Amygdala (tissue), 56 donors: ENCODE data around the gene CTSH.
A peak's percentile ranks its signal among the peaks of the same experiment; 100 is the strongest.
"Not testable (repeated sequence)": the region's sequence is repeated elsewhere in the genome, so short reads cannot be mapped to it uniquely, and the experiment has no call there.

ENCODE experiments used
- DNase-seq, 56 donors: peaks; one replicate each; lab custom pipeline; 2025; lab: John Stamatoyannopoulos, UW

CTSH gene

DNA sequence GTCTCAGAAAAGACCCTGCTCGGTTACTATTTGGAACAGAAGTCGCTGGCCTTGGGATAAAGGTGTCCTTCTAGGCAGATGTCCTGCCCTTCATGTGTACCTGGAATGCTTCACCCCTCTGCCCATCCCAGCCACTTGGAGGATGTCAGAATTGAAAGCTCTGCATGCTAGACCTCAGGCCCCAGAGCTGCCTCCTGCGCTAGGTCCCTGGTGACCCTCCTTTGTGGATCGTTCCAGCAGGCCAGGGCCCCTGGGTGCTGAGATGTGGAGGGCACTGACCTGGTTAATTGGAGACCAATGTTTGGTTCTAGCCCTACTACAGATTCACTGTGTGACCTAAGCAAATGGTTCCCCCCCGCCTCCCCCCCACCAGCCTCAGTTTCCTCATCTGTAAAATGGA is 2.7 kb upstream of the CTSH start:
- DNase-seq, result no peak

DNA sequence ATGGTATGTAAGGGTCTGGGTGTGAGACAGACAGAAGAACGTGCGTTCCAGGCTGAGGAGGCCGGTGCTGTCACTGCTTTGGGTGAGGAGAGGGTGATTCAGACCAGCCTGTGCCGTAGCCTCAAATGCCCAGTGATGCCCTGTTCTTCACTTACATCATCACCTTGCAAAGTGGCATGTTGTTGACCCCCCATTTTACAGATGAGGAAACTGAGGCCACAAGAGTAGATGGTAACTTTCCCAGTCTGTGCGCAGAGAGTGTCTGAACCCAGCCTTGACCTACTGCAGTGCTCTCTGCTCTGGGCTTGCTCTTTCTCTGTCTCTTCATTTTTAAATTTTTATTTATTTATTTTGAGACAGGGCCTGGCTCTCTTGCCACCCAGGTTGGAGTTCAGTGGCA is 1.6 kb upstream of the CTSH start:
- no peak for DNase-seq

DNA sequence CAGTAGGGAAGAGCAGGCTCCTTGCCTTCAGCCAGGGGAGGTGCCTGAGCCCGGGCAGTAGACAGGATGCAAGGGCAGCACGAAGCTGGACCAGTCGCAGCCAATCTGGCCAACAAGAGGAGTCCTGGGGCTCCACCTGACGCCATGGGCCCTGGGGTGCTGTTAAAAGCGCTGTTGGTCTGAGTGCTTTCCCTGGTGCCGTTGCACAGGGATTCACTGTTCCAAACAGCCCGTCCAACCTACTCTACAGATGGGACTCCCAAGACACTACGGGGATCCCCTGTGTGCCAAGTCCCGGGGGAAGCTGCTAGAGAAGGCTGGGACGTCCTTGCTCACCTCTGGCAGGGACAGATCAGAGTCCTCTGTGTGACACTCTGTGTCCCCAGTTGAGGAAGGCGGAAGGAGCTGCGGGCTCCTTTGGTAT is 632 bp downstream of the CTSH start:
- DNase-seq, result no peak

DNA sequence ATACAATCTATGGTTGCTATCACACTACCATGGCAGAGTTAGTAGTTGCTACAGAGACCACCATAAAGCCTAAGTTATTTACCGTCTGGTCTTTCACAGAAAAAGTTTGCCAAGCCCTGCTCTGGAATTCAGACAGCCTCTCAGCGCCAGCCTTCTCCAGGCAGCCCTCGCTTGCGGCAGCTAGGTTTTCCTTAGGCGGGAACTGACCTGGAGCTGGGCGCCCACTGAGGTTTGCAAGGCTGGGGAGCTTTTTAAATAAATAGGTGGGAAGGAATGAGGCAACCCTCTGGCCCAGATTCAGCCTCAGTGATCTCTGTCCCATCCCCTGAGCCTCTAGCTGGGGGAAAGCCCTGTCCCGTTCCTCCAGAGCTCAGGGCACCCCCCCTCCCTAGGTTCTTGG is 1.2 kb downstream of the CTSH start:
- no peak for DNase-seq

DNA sequence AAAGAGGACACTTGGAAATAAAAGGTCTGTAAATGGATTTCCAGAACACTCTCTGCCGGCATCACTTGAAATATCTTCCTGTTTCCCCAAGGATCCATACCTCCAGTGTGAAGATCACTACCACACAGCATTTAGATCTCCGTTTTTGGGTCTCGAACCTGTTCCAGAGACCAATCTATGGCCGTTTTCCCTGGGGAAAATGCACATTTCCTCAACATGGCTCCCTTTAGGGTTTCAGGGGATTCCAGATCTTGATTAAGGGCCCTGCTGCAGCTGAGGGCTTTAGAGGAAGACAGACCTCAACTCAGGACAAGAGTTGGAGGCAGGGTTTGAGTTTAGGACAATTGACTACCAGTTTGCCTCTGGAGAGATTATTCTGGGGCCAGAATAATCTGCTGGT is 2.1 kb downstream of the CTSH start:
- no peak for DNase-seq

DNA sequence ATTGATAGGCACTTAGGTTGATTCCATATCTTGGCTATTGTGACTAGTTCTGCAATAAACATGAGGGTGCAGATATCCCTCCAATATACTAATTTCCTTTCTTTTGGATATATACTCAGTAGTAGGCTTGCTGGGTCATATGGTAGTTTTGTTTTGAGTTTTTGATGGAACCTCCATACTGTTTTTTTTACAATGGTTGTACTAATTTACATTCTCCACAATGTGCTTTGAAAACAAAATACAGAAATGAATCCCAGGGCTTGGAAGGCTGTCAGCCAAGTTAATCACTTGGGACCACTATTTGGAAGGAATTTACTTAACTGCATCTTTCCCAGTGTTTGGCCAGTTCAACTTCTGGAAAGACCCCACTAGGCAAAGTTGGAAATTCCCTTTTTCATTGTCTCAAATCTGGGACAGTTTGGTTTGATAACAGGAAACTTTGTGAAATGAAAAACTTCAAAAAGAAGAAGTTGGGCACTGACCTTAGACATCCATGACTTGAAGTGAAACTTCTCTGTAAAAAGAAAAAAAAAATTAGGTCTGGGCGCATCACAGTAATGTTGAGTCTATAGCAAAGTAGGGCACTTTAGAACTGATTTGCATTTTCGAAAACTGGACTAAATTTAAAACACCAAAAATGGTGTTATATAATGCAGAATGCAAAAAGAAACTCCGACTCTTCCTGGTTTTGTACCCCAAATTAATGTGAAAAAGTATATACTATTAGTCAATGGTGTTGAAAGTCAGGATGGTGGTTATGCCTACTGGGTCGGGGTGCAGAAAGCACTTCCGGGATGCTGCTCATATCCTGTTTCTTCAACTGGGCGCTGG is 6.0 kb downstream of the CTSH start:
- no peak for DNase-seq

DNA sequence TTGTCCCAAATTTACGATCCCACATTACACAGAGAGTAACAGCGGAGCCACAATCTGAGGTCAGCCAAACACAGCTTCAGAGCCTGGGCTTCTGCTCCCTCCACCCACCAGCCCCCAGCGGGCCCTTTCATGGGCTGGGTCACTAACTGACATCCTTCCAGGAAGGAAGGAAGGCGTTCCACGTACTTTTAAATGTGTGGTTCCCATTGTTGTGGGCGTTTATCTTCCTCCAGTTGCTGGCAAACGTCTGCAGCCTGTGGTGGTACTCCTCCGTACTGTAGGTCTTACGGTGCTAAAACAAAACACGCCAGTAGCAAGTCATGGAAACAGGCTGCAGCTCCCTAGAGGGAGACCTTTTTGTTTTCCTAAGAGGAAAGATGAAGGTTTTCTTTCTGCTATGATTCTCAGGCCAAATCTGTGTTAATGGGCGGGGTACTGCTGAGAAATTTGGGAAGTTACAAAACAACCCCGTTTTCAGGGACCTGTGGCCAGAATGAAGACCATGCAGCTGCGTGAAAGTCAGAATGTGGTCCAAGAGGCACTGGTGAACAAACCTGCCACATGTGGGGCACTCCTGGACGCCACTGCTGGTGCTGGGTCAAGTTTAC is 7.6 kb downstream of the CTSH start:
- DNase-seq, result no peak

DNA sequence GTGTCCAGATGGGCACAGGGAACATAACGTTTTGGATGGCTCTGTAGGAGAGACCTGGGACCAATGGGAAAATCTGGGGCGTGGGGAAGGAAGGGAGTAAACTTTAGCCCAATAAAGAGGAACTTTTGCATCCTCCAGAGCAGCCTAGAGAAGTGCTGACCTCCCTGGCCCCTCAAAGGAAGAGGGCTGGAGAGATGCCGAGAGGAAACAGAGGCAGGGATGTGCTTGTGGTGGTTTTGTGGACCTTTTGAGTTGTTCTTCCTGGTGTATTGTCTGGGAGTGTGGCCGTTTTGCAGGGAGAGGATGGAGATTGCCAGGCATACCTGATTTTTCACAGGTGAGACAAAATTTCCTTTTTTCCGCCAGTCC is 10.2 kb downstream of the CTSH start:
- DNase-seq, result no peak

DNA sequence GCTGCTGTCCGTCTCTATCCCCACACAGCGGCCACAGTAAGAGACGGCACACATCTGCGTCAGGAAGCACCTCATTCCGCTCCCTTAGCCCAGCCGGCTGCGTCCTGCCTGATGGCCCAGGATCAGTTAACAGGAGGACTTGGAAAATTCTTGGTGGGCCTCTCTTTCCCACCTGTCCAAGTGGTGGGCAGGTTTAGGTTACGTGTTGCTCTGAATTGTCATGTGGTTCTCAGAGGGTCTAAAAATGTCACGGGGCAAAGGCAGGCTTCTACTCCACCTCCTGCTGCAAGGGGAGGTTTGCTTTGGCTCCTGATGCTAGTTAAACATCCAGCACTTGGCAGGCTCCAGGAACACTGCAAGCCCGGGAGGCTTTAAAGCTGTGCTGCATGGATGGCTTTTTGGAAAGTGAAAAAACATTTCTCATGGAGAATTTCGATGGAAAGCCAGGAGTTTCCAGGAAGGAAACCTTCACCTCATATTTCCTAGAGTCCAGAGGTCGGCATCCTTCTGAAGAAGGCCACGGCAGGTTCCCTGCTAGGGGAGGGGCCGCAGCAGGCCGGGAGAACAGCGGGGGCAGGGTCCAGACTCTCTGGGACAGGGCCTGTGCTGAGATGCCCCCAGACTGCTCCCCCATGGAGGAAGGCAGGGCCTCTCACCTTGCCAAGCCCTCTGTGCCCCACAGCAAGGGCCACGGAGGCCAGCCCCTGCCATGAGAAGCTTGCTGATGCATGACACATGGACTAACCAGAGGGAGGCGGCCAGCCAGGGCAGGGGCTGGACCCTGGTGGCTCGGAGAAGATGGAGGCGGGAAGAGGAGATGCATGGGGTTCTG is 10.8 kb downstream of the CTSH start:
- peak in 6 of 56 donors; percentile 17 to 46 (median 28) for DNase-seq

DNA sequence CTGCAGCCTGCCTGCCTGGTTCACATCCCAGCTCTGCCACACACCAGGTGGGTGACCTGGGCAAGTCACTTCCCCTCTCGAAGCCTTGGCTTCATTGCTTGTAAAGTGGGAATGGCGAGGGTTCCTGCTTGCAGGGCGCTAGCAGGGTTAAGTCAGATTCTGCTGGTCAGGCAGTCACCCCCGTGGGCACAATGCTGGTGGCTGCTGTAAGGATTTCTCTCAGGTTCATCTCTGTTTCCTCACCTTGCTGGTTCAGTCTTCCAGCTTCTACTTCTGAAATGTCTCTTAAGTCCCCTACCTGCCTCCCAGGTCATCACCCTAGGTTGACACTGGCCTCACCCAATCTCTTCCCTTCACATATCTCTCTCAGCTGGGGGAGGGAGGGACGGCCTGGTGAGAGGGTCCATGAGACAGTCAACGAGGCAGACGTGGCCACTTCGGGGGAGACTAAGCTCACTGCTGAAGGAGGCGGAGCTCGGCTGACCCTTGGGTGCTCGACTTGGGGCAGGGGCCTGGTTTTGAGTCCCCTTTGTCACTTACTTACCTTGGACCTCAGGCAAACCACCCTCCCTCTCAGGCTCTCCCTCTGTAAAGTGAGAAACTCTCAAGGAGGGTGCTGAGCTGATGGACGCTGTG is 11.5 kb downstream of the CTSH start:
- no peak for DNase-seq

DNA sequence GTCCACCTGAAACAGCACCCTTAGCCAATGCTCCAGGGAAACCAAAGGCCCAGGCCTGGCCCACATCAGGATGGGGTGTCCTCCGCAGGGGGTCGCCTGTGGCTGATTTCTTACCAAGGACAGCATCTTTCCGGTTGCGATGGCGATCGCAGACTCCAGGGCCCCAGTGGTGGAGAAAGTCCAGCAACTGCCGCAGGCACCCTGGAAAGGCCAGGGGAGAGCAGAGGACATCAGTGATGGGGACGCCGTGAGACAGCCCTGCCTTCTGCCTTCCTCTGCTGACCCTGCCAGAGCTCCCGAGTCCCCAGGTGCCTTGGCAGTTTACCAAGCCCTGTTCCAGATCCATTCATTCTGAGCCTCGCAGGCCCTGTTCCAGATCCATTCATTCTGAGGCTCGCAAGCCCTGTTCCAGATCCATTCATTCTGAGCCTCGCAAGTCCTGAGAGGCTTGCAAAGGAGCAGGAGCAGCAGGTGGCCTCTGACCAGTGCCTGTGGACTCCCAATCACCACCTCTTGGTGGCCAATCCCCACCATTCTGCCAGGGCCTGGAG is 12.5 kb downstream of the CTSH start:
- DNase-seq, result no peak

DNA sequence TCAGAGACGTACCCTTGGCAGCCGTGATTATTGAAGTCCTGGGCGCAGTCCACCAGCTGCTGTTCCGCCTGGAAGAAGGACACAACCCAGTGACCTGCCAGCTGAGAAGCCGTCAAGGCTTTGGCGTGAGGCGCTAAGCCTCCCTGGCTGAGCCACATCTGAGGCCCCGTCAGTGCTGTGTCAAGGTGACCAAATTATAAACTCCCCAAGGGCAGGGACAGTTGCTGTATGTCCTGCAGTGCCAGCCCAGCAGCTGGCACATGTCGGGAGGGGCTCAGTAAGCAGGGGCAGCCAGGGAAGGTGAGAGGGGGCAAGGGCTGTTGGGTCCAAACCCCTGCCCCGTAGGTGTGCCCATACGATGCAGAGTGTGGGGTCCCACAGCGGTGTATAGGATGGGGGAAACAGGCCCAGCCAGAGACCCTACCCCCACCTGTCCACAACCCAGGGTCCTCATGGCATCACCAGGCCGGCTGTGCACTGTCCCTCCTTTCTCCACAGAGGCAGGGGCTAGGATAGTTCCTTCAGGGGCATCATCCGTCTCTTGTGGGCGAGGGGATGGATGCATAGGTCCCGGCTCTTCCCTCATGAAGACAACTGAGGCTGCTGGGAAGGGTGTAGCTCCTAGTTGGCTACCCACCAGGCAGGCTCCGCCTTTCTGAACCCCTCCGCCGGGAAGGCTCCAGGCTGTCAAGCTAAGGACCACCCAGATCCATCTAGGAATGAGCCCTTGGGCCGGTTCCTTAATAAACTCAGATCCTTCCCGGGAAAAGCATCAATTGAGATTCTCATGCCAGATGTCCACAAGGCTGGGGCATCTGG is 13.2 kb downstream of the CTSH start:
- DNase-seq, result no peak

DNA sequence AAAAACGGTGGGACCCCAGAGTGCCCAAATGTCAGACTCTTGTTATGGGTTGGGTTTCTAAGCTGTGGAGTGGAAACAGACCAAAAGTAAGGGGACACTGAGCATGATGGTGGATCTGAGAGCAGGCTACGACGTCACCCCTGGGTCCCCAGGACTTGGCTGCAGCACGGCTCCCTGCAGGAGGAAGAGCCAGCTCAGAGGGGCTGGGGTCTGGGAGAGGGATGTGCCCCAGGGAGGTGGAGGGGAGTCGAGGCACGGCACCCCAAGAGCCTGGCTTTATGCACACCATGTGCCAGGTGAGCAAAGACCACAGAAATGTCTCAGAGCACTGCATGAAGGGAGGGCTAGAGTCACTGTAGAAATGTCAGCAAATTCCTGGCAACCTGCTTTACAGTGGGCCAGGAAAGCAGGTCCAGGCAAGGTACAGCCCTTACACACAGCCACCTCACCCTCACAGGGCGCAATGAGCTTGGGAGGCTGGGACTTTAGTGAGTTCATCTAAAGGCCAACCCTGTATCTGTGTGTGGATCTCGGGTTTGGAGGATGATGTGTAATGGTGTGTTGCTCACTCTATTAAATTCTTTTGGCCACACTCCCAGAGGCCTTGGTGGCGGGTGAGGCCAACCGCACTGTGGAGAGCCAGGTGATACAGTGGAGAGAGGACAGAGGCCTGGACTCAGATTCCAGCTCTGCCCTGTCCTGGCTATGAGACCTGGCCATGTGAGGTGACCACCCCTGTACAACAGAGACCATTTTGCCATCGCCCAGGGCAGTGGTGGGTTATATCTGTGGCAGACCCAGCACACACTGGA is 14.1 kb downstream of the CTSH start:
- peak in 1 of 56 donors; percentile 17 for DNase-seq

DNA sequence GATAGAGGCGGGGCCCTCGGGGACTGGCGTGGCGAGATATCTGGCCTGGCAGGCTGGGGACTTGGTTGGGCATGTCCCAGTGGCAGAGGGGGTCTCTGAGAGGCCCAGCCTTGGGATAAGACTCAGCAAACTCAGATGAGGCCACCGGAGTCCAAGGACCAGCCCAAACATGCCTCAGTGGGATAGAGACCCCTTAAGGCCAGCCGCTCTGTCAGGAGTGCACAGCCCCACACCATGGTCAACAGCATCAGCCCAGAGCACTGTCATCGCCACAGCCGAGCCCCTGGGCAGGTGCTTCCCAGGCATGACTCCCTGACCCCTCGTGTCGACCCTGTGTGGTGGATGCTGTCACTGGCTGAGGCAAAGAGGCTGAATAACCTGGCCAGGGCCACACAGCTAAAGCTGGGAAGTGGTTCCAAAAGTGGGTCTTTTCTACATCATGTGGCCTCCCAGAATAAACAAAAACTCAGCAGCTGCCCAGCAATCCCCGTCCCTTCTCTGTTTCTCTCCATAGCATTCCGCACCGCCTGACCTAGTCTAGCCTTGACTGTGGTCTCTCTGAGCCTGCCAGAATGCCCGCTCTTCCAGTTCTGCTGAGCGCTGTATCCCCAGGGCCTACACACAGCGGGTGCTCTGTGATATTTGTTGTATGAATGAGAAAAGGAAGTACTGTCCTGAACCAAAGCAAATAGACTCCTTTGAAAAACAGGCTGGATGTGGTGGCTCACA is 15.1 kb downstream of the CTSH start:
- no peak for DNase-seq

DNA sequence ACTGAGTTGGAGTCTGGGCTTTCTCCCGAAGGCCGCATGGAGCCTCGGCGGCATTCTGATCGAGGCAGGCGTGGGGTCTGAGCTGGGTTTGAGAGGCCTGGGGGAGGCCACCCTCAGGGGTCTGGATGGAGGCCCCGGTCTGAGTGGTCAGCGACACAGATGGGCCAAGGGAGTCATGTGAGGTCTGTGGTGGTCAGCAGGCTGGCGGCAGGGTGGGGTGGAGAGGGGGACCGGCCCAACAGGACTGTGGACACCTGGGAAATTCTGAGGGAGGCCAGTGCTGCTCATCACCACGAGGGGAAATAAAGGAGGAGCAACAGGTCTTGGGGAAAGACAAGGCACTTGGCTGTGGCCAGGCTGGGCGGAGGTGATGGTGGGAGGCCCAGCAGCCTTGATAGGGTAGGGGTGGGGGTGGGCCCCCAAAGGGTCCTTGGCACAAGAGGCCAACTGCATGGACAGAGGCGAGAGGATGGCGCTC is 16.2 kb downstream of the CTSH start:
- DNase-seq, result no peak

DNA sequence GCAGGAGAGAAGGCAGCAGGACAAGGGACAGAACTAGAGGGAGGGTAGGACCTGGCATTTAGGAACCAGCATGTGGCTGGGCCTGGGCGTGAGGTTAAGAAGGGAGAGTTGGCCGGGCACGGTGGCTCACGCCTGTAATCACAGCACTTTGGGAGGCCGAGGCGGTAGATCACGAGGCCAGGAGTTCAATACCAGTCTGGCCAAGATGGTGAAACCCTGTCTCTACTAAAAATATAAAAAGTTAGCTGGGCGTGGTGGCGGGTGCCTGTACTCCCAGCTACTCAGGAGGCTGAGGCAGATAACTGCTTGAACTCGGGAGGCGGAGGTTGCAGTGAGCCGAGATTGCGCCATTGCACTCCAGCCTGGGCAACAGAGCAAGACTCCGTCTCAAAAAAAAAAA is 16.7 kb downstream of the CTSH start:
- DNase-seq, result not testable (repeated sequence)

DNA sequence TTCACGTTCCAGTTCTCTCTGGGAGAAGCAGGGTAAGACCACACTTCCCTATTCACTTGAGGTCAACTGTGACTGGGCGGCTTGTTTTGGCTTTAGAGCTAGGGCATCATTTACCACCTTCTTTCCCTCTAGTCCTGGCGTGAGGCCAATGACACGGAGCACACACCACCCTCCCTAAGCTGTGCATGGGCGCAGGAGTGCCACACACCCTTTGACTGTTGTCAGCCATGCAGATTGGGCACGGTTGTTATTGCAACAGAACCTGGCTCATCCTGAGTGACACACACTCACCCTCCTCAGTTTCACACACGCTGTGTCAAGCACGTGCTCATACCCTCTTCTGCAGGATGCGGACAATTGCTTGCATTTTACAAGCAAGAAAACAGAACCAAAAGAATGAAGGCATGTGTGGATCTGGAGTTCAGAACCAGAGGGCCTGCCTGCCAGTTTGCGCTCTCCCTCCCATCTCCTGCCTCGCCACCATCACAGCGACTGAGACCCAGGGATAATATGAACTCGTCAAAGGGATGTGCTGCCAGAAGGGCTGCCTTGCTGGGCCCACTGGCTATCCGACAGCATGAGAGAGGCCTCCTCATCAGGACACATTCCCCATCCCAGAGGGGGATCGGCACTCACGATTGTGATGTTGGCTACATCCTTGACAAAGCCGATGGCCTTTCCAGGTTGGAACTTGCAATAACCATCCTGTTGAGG is 17.6 kb downstream of the CTSH start:
- DNase-seq, result no peak
